GM10266 (cell line): ENCODE results near the gene NDUFAF8.
A peak's percentile ranks its signal among the peaks of the same experiment; 100 is the strongest.

Experiments used
- DNase-seq: peaks from one replicate; pipeline ENCODE4 v3.0.0; 2012; ENCODE audit errors: extremely low spot score
- TF ChIP-seq, protein P1 (sequence below): IDR thresholded peaks from 2 replicates; pipeline ENCODE4 v1.5.1; 2012; ENCODE audit warnings: mild to moderate bottlenecking, low read depth; ENCODE audit not compliant: control insufficient read depth, insufficient read depth; ENCODE audit errors: missing control alignments

The NDUFAF8 gene

DNA sequence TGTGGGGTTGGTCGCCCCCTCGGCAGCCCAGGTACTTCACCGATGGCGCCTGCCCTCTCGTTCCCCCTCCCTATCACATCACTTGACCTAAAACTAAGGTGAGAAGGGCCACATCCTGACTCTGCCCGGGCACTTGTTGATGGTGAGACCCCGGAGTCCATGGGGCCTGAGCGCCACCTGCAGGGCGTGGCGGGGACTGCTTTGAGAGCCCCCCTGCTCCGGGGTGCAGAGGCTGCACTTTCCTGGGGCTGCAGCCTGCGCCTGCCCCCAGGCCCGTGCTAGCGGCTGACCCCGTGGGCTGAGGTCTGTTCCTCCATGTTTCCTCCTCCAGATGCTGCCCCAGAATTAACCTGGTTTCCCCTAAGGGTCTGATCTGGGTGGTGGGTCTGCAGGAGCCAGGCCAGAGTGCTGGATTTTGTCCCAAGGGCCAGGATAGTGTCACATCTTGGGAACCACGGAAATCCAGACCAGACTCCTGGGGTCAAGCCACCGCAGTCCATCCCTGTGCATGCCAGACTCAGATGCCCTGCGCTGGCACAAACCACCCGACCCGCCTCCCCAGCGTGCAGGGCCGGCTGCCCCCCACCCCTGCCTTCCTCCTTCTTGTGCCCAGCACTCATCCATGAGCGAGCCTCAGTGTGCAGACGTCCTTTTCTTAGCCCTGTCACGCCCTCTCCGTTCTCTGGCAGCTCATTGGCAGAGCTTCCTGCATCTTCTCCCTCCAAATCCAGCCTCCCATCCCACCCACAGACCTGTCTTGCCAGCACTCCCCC lies 2.7 kb downstream of the NDUFAF8 start:
- DNase-seq, result peak; percentile 88
- TF ChIP-seq, protein P1, sequence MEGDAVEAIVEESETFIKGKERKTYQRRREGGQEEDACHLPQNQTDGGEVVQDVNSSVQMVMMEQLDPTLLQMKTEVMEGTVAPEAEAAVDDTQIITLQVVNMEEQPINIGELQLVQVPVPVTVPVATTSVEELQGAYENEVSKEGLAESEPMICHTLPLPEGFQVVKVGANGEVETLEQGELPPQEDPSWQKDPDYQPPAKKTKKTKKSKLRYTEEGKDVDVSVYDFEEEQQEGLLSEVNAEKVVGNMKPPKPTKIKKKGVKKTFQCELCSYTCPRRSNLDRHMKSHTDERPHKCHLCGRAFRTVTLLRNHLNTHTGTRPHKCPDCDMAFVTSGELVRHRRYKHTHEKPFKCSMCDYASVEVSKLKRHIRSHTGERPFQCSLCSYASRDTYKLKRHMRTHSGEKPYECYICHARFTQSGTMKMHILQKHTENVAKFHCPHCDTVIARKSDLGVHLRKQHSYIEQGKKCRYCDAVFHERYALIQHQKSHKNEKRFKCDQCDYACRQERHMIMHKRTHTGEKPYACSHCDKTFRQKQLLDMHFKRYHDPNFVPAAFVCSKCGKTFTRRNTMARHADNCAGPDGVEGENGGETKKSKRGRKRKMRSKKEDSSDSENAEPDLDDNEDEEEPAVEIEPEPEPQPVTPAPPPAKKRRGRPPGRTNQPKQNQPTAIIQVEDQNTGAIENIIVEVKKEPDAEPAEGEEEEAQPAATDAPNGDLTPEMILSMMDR, result peak; percentile 89

DNA sequence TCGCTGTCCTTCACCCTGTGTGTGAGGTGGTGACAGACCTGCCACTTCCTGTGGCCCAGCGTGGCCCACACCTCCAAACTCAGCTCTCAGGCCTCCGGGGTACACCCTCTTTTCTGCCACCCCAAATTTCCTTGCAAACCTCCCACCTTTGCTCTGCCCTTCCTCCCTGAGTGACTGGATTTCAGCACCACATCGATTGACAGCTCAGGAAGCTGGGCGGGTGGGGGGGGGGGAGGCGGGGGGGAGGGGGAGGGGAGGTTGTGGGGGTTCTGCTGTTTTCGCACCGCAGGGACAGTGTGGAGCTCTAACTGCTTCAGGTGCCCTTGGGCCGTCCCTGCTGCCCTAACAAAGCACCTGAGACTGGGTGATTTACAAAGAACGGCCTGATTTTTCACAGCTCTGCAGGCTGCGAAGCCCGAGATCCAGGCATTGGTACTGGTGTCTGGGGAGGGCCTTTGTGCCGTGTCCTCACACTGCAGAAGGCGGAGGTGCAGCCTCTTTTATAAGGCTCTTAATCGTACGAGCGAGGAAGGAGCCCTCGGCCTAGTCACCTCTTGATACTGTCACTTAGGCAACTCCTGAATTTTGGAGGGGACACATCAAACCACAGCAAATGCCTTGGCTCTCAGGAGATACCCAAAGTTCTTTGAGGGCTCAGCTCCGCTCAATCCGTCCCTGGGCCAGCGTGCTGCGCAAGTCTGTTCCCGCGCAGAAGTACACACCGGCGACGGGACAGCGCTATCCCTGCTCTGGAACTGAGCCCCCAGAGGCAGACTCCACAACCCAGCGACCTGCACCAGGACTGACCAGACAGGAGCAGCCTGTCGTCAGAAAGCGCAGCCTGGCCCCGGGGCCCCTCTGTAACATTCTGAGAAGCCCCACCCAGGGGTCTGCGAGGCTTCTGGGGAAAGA lies 3.6 kb downstream of the NDUFAF8 start:
- TF ChIP-seq, protein P1, result no peak
- no peak for DNase-seq

DNA sequence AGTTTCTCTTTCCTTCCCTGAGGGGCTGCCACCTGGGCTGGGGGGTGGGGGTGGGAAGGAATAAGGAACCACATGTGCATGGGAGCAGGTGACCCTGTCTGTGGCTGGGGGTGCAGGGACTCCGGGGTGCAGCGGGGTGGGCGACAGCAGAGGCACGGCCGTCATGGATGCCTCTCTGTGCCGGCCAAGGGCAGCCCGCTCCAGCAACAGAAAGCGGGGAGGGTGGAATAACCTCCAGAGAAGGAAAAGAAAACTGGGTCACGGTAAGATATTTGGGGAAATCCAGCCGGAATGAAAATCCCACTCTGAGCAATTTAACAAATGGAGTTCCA lies 4.2 kb downstream of the NDUFAF8 start:
- TF ChIP-seq, protein P1, result no peak
- no peak for DNase-seq

DNA sequence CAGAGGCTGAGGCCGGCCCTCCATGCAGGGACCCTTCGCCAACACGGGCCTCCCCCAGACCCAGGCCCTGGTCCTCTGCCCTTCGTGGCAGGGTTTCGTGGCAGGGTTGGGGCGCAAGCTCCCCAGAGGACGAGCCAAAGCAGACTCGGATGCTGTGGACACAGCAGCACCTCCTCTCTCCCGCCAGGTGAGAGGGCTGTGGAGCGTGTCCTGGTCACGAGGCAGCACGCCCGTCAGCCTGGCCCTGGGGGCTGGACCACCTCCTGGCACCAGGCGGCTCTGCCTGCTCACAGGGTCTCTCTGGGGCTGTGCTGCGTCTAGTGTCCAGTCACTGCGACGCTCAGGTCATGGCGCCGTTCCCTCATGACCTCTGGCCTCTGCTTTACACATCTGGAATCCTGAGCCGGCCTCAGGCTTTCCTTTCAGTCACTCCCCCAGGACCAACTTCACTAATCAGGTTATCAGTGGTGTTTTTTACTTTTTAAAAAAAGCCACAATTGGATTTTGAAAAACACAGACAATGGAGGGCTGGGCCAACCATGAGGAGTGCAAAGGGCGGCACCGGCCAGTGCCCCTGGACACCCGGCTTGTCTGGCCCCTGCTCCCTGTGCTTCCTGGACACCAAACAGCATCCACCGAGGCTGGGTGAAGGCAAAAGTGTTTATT lies 5.4 kb downstream of the NDUFAF8 start:
- DNase-seq, result no peak
- TF ChIP-seq, protein P1, result no peak

DNA sequence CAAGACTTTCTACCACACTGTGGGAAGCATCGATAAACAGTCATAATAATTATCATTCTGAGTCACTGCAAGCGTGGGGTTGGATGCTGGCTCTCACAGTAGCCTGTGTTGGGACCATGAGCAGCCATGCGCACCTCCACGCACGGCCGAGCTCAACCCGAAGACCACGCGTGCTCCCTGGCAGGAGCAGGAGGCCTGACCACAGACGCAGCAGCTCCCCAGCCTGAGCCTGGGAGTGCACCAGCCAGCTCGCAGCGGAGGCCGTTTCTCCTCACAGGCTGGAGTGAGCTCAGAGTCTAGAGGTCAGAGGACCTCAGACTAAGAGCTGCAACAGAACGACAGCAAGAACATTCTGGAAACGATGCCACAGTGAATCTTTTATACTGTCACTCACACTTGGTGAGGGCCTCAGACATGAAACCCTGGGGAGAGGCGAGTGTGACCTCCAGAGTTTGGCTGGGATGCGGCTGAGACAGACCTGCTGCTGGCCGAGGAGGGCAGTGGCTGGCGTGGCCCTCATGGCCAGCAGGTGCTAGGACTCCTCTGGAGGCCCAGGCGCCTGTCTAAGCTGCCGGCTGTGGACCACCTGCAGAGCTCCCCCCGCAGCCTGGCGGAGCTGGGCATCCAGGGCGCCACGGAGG lies 6.0 kb downstream of the NDUFAF8 start:
- peak; percentile 61 for DNase-seq
- TF ChIP-seq, protein P1, result no peak

DNA sequence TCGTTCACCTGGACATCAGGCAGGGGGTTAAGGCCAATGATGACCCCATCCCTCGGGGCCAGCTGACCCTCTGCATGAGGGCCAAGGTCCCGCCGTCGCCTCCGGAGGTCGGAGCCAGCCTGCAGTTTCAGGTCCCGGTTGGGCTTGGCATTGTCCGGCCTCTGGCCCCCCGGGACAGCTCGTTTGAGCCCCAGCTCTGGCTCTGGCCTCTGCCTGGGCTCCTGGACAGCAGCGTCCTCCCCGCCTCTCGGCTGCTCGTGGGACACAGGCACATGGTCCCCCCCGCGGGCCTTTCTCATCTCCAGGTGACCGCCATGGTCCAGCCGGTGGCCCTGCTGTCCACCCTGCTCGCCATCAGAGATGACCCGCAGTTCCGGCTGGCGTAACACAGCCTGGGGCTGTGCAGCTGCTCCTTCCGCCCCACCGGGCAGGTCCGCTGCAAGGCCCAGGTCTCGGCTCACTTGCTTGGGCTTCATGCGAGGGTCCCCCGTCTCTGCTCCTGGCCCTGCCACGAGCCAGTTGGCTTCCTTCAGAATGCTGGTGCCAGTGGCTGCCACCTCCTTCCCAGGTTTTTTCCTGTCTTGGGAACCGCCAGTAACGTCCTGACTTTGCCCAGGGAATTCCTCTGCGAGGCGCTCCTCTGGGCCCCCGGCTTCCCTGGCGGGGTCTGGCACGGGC lies 6.7 kb downstream of the NDUFAF8 start:
- TF ChIP-seq, protein P1, result no peak

More for the DNA sequence above, 6.7 kb downstream of the NDUFAF8 start:
- no peak for DNase-seq
